Lower leg skin (tissue), 3 donors: Measurements from ENCODE around the gene PLEKHN1.

Experiments
- POLR2A ChIP-seq, 2 donors: fragments of 450-650 bp; IDR thresholded peaks; one replicate each; pipeline ENCODE4 v1.6.1; 2016 to 2017; ENCODE audit warnings: antibody characterized with exemption in 2 of 2, mild to moderate bottlenecking in 1 of 2, moderate library complexity in 1 of 2
- TF ChIP-seq, protein P1 (sequence below), 3 donors: fragments of 450-650 bp; IDR thresholded peaks; one replicate each; pipeline ENCODE4 v1.5.1; 2016; ENCODE audit warnings: antibody characterized with exemption in 3 of 3, mild to moderate bottlenecking in 3 of 3, moderate library complexity in 2 of 3

DNA sequence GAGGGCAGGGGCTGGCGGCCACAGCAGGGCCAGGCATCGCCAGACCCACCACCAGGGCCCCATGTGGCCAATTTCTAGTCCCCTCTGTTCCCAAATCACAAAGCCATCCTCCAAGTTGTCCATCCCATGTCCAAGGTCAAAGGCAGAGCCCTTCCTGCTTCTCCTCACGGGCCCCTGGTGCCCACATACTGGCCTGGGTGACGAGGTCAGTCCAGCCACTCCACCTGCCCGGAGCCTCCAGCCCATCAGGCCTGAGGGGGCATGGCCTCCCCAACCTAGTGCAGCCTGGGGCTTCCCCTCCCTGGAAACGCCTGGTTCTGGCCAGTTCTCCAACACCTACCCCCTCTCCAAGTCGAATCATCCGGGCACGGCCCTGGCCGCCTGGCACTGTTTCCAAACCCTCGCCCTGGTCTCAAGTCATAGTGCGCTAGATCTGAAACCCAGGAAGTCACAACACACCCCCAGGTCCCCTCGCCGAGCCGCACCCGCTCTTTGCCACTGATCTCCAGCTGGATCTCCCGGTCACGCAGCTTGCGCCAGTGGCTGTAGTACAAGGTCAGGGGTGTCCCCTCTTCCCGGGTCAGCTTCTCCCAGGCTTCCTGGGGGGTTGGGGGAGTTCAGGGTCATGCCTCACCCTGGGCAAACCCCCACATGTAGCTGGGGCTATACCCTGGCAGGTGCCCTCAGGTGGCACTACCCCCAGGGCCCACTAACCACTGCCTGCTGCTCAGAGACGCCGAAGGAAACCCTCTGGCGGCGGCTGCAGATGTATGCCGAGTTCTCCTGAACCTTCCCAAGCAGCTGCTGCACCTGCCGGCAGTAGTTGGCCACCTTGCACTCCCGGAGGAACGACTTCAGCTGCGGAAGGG, 20.4 kb upstream of the PLEKHN1 start:
- TF ChIP-seq, protein P1, sequence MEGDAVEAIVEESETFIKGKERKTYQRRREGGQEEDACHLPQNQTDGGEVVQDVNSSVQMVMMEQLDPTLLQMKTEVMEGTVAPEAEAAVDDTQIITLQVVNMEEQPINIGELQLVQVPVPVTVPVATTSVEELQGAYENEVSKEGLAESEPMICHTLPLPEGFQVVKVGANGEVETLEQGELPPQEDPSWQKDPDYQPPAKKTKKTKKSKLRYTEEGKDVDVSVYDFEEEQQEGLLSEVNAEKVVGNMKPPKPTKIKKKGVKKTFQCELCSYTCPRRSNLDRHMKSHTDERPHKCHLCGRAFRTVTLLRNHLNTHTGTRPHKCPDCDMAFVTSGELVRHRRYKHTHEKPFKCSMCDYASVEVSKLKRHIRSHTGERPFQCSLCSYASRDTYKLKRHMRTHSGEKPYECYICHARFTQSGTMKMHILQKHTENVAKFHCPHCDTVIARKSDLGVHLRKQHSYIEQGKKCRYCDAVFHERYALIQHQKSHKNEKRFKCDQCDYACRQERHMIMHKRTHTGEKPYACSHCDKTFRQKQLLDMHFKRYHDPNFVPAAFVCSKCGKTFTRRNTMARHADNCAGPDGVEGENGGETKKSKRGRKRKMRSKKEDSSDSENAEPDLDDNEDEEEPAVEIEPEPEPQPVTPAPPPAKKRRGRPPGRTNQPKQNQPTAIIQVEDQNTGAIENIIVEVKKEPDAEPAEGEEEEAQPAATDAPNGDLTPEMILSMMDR (IDR thresholded peaks at IDR 0.05): no peak
- TF ChIP-seq POLR2A (IDR thresholded peaks at IDR 0.05): no peak
